HL-60 (cell line): ENCODE results near the gene RAB32.
A peak's percentile ranks its signal among the peaks of the same experiment; 100 is the strongest.

ENCODE experiments used
- DNase-seq, 2 experiments: peaks; one replicate each; pipeline ENCODE4 v3.0.0-alpha.2; 2010 to 2020; ENCODE audit warnings: low read depth in 1 of 2, low spot score in 1 of 2
- H3K27ac ChIP-seq: fragments of 250-450 bp; sonication (Bioruptor Pico); replicated peaks from 2 replicates; pipeline ENCODE4 v1.5.1; 2020; ENCODE audit warnings: mild to moderate bottlenecking, moderate library complexity
- H3K27me3 ChIP-seq: fragments of 250-450 bp; sonication (Bioruptor Pico); 2 replicates; pipeline ENCODE4 v1.5.1; 2021; ENCODE audit warnings: mild to moderate bottlenecking, moderate library complexity; ENCODE audit not compliant: insufficient read depth, poor library complexity, severe bottlenecking
- H3K4me3 ChIP-seq: replicated peaks from 2 replicates; pipeline ENCODE4 v1.5.1; 2011; ENCODE audit warnings: mild to moderate bottlenecking, control low read depth, low read length; ENCODE audit not compliant: insufficient read depth
- GABPA ChIP-seq: IDR thresholded peaks from 2 replicates; pipeline ENCODE4 v1.6.1; 2012; ENCODE audit warnings: low read depth
- POLR2AphosphoS5 ChIP-seq: IDR thresholded peaks from 2 replicates; pipeline ENCODE4 v1.6.1; 2012; ENCODE audit warnings: low read depth
- REST ChIP-seq: IDR thresholded peaks from 2 replicates; pipeline ENCODE4 v1.6.1; 2012; ENCODE audit warnings: low read depth; ENCODE audit not compliant: insufficient replicate concordance
- SPI1 ChIP-seq: IDR thresholded peaks from 2 replicates; pipeline ENCODE4 v1.6.1; 2012; ENCODE audit warnings: low read depth, mild to moderate bottlenecking, borderline replicate concordance
- TF ChIP-seq, protein P1 (sequence below): IDR thresholded peaks from one replicate; pipeline ENCODE4 v1.5.1; 2011; ENCODE audit warnings: low read length, control low read depth, inconsistent platforms; ENCODE audit not compliant: insufficient read depth

RAB32 gene

DNA sequence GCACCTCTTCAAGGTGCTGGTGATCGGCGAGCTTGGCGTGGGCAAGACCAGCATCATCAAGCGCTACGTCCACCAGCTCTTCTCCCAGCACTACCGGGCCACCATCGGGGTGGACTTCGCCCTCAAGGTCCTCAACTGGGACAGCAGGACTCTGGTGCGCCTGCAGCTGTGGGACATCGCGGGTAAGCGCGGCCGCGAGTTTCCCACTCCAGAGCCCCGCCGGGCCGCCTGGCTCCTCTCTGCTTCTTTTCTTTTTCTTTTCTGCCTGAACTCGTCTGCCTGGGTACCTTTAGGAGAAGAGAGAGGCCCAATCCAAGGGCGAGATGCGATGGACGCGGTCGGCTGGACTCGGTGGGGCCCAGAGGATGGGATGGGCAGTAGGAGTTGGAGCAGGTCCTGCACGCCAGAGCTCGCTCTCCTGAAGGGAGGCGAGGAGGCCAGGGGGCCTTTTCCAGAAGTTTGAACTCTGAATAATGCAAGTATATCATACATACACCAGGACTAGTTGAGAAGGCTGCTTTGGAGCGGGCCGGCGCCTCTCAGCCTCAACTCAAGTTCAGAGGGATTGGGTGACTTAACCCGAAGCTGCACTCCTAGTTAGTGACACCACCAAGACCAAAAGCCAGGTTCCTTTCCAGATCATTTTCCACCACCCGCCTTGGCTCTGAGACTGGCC is 445 bp downstream of the RAB32 start:
- H3K27me3 ChIP-seq = no peaks in the 10 kb centered on the region
- peak overlapping the region; percentile 88 for H3K27ac ChIP-seq
- DNase-seq = peak in 1 of 2 experiments; percentile 48
- H3K4me3 ChIP-seq = peak overlapping the region; percentile 71
- TF ChIP-seq POLR2AphosphoS5 (no peak), SPI1 (no peak), GABPA (no peak), REST (no peak)
- TF ChIP-seq, protein P1, sequence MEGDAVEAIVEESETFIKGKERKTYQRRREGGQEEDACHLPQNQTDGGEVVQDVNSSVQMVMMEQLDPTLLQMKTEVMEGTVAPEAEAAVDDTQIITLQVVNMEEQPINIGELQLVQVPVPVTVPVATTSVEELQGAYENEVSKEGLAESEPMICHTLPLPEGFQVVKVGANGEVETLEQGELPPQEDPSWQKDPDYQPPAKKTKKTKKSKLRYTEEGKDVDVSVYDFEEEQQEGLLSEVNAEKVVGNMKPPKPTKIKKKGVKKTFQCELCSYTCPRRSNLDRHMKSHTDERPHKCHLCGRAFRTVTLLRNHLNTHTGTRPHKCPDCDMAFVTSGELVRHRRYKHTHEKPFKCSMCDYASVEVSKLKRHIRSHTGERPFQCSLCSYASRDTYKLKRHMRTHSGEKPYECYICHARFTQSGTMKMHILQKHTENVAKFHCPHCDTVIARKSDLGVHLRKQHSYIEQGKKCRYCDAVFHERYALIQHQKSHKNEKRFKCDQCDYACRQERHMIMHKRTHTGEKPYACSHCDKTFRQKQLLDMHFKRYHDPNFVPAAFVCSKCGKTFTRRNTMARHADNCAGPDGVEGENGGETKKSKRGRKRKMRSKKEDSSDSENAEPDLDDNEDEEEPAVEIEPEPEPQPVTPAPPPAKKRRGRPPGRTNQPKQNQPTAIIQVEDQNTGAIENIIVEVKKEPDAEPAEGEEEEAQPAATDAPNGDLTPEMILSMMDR = no peak

DNA sequence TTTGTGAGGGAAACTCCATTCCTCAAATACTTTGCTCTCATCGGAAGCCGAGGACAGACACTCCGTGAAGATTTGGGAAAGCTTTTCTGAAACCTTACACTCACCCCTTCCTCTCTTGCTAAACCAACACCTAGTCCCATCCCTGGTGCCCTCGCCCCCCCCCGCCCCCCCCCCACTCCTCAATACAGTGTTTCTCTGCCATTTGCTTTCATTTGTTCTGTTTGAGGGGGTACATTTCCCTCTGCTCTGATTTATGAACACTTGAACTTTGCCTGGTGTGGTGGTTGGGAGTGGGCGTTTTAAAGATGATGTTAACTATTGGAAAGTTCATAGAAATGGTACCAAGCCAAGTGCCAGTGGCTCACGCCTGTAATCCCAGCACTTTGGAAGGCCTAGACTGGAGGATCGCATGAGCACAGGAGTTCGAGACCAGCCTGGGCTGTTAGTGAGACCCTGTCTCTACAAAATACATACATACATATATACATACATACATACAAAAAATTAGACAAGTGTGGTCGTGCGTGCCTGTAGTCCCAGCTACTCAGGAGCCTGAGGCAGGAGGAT is 1.1 kb downstream of the RAB32 start:
- Histone ChIP-seq H3K27me3 (no peaks in the 10 kb centered on the region), H3K27ac (peak overlapping the region; percentile 88), H3K4me3 (peak overlapping the region; percentile 71)
- DNase-seq = no peak
- TF ChIP-seq SPI1 (no peak), GABPA (no peak), REST (no peak)
- TF ChIP-seq, protein P1 = no peak

GRCh38 chr6:146545581-146545980 is 1.9 kb downstream of the RAB32 start:
- peak in 1 of 2 experiments; percentile 70 for DNase-seq
- TF ChIP-seq, protein P1 = no peak
- no peak for TF ChIP-seq GABPA
- TF ChIP-seq REST = no peak
- peak; percentile 30; the same call in 1 of the 2 replicates for TF ChIP-seq POLR2AphosphoS5
- TF ChIP-seq SPI1 = no peak
- Histone ChIP-seq H3K27me3 (no peaks in the 10 kb centered on the region), H3K4me3 (peak overlapping the region; percentile 71), H3K27ac (peak overlapping the region; percentile 88)
